ENCODE measurements around the gene UPP1.

DNA sequence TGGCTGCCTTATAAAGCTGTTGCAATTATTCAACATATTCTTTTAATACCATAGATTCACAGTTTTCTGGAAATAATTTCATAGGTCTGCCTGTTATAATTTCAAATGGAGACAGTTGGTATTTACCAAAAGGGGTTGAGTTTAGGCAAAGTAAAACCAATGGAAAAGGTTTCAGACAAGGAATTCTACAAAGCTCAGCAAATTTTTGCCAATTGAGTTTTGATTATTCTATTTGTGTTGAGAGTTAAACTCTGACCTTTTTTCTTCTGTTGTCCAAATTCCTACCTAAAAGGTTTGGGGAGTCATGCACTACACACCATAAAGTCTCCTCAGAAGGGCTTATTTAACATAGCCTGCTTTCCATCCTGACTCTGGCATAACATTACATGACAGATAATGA, 43.7 kb downstream of the UPP1 start:
- TF ChIP-seq POLR2A (IDR thresholded peaks at IDR 0.05; ENCODE audit: low read depth, low read length) (no peak), EZH2 (IDR thresholded peaks at IDR 0.05; ENCODE audit: borderline replicate concordance, control insufficient read depth, low read depth, low read length) (no peak), POLR2AphosphoS5 (IDR thresholded peaks at IDR 0.05; ENCODE audit: low read length) (no peak), SMC3 (IDR thresholded peaks at IDR 0.05; ENCODE audit: borderline replicate concordance, low read length) (no peak), ZNF24 (IDR thresholded peaks at IDR 0.05) (no peak), SMARCA5 (IDR thresholded peaks at IDR 0.05) (no peak), SIN3A (IDR thresholded peaks at IDR 0.05; ENCODE audit: low read depth, low read length) (no peak), SP1 (IDR thresholded peaks at IDR 0.05; ENCODE audit: low read depth, low read length) (no peak), NFYB (IDR thresholded peaks at IDR 0.05; ENCODE audit: insufficient read depth, low read depth, low read length) (no peak), TCF12 (IDR thresholded peaks at IDR 0.05; ENCODE audit: low read depth, low read length) (no peak)
- TF ChIP-seq, protein P1, sequence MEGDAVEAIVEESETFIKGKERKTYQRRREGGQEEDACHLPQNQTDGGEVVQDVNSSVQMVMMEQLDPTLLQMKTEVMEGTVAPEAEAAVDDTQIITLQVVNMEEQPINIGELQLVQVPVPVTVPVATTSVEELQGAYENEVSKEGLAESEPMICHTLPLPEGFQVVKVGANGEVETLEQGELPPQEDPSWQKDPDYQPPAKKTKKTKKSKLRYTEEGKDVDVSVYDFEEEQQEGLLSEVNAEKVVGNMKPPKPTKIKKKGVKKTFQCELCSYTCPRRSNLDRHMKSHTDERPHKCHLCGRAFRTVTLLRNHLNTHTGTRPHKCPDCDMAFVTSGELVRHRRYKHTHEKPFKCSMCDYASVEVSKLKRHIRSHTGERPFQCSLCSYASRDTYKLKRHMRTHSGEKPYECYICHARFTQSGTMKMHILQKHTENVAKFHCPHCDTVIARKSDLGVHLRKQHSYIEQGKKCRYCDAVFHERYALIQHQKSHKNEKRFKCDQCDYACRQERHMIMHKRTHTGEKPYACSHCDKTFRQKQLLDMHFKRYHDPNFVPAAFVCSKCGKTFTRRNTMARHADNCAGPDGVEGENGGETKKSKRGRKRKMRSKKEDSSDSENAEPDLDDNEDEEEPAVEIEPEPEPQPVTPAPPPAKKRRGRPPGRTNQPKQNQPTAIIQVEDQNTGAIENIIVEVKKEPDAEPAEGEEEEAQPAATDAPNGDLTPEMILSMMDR (IDR thresholded peaks at IDR 0.05 in 2 of 3, conservative IDR thresholded peaks at IDR 0.05 in 1 of 3; ENCODE audit: control insufficient read depth in 2 of 3, extremely low read depth in 1 of 3, insufficient read depth in 1 of 3, low read depth in 3 of 3, low read length in 3 of 3): no peak
- TF ChIP-seq, protein P2, sequence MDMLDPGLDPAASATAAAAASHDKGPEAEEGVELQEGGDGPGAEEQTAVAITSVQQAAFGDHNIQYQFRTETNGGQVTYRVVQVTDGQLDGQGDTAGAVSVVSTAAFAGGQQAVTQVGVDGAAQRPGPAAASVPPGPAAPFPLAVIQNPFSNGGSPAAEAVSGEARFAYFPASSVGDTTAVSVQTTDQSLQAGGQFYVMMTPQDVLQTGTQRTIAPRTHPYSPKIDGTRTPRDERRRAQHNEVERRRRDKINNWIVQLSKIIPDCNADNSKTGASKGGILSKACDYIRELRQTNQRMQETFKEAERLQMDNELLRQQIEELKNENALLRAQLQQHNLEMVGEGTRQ (IDR thresholded peaks at IDR 0.05; ENCODE audit: borderline replicate concordance, low read depth, low read length): no peak
- TF ChIP-seq, protein P3, sequence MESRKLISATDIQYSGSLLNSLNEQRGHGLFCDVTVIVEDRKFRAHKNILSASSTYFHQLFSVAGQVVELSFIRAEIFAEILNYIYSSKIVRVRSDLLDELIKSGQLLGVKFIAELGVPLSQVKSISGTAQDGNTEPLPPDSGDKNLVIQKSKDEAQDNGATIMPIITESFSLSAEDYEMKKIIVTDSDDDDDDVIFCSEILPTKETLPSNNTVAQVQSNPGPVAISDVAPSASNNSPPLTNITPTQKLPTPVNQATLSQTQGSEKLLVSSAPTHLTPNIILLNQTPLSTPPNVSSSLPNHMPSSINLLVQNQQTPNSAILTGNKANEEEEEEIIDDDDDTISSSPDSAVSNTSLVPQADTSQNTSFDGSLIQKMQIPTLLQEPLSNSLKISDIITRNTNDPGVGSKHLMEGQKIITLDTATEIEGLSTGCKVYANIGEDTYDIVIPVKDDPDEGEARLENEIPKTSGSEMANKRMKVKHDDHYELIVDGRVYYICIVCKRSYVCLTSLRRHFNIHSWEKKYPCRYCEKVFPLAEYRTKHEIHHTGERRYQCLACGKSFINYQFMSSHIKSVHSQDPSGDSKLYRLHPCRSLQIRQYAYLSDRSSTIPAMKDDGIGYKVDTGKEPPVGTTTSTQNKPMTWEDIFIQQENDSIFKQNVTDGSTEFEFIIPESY (IDR thresholded peaks at IDR 0.05): no peak
- TF ChIP-seq, protein P4, sequence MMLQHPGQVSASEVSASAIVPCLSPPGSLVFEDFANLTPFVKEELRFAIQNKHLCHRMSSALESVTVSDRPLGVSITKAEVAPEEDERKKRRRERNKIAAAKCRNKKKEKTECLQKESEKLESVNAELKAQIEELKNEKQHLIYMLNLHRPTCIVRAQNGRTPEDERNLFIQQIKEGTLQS (IDR thresholded peaks at IDR 0.05; ENCODE audit: borderline replicate concordance, extremely low read depth, low read depth, low read length): no peak
